Calu3 (cell line): ENCODE measurements around the gene SDHAF4. TPM values are rescaled to one million over a fixed set of nuclear protein-coding genes. Genes with fewer than 3 reads are reported as not detected.
"Not testable (repeated sequence)": the region's sequence is repeated elsewhere in the genome, so short reads cannot be mapped to it uniquely, and the experiment has no call there.

Experiments
- BruUV-seq: library from RNA; stranded (reverse); fragments of 400-500 nt; replicated peaks from 2 replicates; lab custom pipeline; 2021; lab: Mats Ljungman, UMichigan
- CTCF ChIA-PET: fragments of 300-600 bp; sonication (Branson Sonifier 250); formaldehyde crosslinking; loops from one replicate; lab custom pipeline; 2022; ENCODE audit warnings: antibody characterized with exemption; lab: Charles Lee
- DNase-seq: peaks from one replicate; pipeline ENCODE4 v3.0.0; 2022
- H3K27ac Mint-ChIP-seq: one replicate; pipeline ENCODE4 v1.8.0; 2022; ENCODE audit warnings: mixed read lengths; ENCODE audit not compliant: unreplicated experiment
- H3K27me3 Mint-ChIP-seq: one replicate; pipeline ENCODE4 v1.8.0; 2022; ENCODE audit warnings: mixed read lengths; ENCODE audit not compliant: unreplicated experiment
- H3K36me3 Mint-ChIP-seq: one replicate; pipeline ENCODE4 v1.8.0; 2022; ENCODE audit warnings: mild to moderate bottlenecking, moderate library complexity, mixed read lengths; ENCODE audit not compliant: insufficient read depth, unreplicated experiment
- H3K4me1 Mint-ChIP-seq: one replicate; pipeline ENCODE4 v1.8.0; 2022; ENCODE audit warnings: mild to moderate bottlenecking, low read depth, mixed read lengths; ENCODE audit not compliant: unreplicated experiment
- H3K4me3 Mint-ChIP-seq: one replicate; pipeline ENCODE4 v1.8.0; 2022; ENCODE audit warnings: mild to moderate bottlenecking, low read depth, moderate library complexity, mixed read lengths; ENCODE audit not compliant: unreplicated experiment
- H3K9me3 Mint-ChIP-seq: one replicate; pipeline ENCODE4 v1.8.0; 2022; ENCODE audit warnings: low read depth, mixed read lengths; ENCODE audit not compliant: unreplicated experiment
- intact Hi-C: fragments of 100-400 bp; cut with micrococcal nuclease; formaldehyde crosslinking; loops from one replicate; pipeline ENCODE4 v1.10.0; 2022; ENCODE audit not compliant: unreplicated experiment
- total RNA-seq: library from RNA; stranded (reverse); gene quantifications from 2 replicates; pipeline ENCODE4 v1.2.3, GENCODE V29; 2022
- TF ChIP-seq, protein P1 (sequence below): fragments of 200-600 bp; IDR thresholded peaks from one replicate; pipeline ENCODE4 v1.8.0; 2022; ENCODE audit warnings: antibody characterized with exemption; ENCODE audit not compliant: unreplicated experiment

SDHAF4 gene
- total RNA-seq, 1 experiment from 2014 or later: 13.3 TPM

DNA sequence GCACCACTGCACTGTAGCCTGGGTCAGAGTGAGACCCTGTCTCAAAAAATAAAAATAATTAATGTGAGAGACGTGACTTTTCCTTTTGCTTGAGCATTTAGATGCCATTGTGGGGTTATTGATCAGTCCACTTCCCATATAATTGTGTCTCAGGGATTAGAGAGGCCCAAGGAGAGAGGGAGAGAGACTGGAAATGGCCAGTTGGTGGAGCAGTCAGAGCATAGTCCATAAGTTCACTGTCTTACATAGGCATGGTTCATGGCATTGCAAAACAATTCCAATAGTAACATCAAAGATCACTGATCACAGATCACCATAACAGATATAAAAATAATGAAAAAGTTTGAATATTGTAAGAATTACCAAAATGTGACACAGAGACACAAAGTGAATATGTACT, 15.2 kb upstream of the SDHAF4 start:
- intact Hi-C loops: no loop called here
- TF ChIP-seq, protein P1, sequence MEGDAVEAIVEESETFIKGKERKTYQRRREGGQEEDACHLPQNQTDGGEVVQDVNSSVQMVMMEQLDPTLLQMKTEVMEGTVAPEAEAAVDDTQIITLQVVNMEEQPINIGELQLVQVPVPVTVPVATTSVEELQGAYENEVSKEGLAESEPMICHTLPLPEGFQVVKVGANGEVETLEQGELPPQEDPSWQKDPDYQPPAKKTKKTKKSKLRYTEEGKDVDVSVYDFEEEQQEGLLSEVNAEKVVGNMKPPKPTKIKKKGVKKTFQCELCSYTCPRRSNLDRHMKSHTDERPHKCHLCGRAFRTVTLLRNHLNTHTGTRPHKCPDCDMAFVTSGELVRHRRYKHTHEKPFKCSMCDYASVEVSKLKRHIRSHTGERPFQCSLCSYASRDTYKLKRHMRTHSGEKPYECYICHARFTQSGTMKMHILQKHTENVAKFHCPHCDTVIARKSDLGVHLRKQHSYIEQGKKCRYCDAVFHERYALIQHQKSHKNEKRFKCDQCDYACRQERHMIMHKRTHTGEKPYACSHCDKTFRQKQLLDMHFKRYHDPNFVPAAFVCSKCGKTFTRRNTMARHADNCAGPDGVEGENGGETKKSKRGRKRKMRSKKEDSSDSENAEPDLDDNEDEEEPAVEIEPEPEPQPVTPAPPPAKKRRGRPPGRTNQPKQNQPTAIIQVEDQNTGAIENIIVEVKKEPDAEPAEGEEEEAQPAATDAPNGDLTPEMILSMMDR: no peak
- CTCF ChIA-PET: no interaction called here

DNA sequence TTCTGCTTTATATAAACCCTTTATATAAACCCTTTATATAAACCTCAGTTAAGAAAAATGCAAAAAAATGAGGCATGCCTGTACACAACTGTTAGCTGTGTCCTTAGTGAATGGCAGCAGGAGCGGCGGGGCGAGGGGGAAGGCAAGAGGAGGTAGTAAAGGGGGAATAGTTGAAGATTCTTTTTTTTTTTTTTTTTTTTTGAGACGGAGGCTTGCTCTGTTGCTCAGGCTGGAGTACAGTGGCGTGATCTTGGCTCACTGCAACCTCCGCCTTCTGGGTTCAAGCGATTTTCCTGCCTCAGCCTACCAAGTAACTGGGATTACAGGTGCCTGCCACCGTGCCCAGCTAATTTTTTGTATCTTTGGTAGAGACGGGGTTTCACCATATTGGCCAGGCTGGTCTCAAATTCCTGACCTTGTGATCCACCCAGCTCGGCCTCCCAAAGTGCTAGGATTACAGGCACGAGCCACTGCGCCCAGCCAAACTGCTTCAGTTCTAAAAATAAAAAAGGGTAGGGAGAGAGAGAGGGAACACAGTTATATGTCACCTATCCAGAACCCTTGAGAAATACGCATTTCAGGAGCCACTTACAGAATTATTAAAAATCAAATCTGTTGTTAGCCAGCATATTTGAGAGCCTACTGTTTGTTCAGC, 14.3 kb upstream of the SDHAF4 start:
- BruUV-seq, intact Hi-C loops, CTCF ChIA-PET, H3K27me3 Mint-ChIP-seq, H3K9me3 Mint-ChIP-seq, H3K4me1 Mint-ChIP-seq, H3K27ac Mint-ChIP-seq, DNase-seq, H3K4me3 Mint-ChIP-seq: not testable (repeated sequence)
- H3K36me3 Mint-ChIP-seq: peaks cover 35% of the 10 kb centered on the region

More for the DNA sequence above, 15.2 kb upstream of the SDHAF4 start:
- no peak for DNase-seq
- H3K27me3 Mint-ChIP-seq: no peaks in the 10 kb centered on the region
- H3K36me3 Mint-ChIP-seq: peaks cover 34% of the 10 kb centered on the region
- H3K9me3 Mint-ChIP-seq: no peaks in the 10 kb centered on the region
- no peak overlapping the region for H3K4me3 Mint-ChIP-seq
- BruUV-seq: no TSS peak
- no peak overlapping the region for H3K27ac Mint-ChIP-seq
- no peaks in the 10 kb centered on the region for H3K4me1 Mint-ChIP-seq

DNA sequence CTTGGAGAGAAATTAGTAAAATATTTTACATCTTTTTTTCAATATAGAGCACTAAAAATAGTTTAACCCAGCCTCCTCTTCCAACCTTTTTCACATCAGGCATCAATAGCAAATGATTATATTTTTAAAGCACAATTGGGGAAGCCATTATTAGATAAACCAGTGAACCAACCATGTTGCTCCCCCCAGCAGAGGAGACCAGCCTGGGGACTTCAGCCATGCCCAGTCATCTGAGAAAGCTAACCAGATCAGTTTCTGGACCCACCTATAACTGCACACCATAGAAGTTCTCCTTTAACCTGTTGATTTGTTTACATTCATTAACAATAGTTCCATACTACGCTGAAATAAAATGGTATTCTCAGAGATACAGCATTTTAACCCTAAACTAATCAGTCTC, 13.8 kb upstream of the SDHAF4 start:
- intact Hi-C loops: no loop called here
- Mint-ChIP-seq H3K4me3 (no peak overlapping the region), H3K4me1 (no peaks in the 10 kb centered on the region), H3K36me3 (peaks cover 40% of the 10 kb centered on the region), H3K9me3 (no peaks in the 10 kb centered on the region), H3K27me3 (no peaks in the 10 kb centered on the region), H3K27ac (no peak overlapping the region)
- no TSS peak for BruUV-seq
- TF ChIP-seq, protein P1: no peak
- DNase-seq: no peak
- CTCF ChIA-PET: no interaction called here

DNA sequence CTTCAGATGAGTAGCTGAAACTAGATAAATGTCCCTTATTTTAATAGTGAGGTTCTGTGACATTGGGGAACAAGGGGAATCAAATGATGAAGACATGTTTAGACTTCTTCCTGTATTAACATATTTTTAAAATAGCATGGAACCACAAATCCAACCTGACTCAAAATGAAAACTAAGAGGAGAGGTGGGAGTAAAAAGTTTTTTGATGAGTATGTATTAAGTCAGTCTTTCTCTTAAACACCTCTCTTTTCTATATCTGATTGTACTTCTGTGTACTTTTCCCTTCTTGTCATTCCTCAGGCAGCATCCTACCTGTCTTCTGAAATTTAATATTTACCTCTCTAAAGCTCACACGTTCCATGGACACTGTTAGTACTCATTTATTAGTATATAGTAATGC, 8.7 kb upstream of the SDHAF4 start:
- CTCF ChIA-PET: no interaction called here
- intact Hi-C loops: no loop called here
- peak overlapping the region; percentile 43 for H3K27ac Mint-ChIP-seq
- no TSS peak for BruUV-seq
- TF ChIP-seq, protein P1: no peak
- DNase-seq: no peak
- no peak overlapping the region for H3K4me3 Mint-ChIP-seq
- H3K27me3 Mint-ChIP-seq: no peaks in the 10 kb centered on the region
- H3K4me1 Mint-ChIP-seq: no peaks in the 10 kb centered on the region
- peaks cover 30% of the 10 kb centered on the region for H3K36me3 Mint-ChIP-seq
- no peaks in the 10 kb centered on the region for H3K9me3 Mint-ChIP-seq

DNA sequence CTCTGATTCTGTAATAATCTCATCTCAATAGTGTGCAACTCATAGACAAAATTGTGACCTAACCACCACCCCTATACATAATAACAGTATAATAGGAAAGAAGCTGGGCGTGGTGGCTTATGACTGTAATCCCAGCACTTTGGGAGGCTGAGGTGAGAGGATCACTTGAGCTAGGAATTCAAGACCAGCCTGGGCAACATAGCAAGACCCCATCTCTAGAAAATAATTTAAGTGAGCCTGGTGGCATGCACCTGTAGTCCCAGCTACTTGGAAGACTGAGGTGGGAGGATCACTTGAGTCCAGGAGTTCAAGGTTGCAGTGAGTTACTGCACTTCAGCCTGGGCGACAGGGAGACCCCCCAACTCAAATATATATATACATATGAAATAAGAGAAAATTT, 4.3 kb upstream of the SDHAF4 start:
- H3K9me3 Mint-ChIP-seq, H3K27me3 Mint-ChIP-seq, H3K4me1 Mint-ChIP-seq, BruUV-seq, H3K27ac Mint-ChIP-seq, H3K4me3 Mint-ChIP-seq, CTCF ChIA-PET, DNase-seq, intact Hi-C loops: not testable (repeated sequence)
- H3K36me3 Mint-ChIP-seq: peaks cover 23% of the 10 kb centered on the region
